B cell (primary cell): ENCODE data around the gene STAMBP.

Experiments used
- CTCF ChIP-seq: fragments of 200-600 bp; IDR thresholded peaks from one replicate; pipeline ENCODE4 v1.8.0; 2022; ENCODE audit warnings: antibody characterized with exemption, mild to moderate bottlenecking
- EZH2 ChIP-seq: IDR thresholded peaks from 2 replicates; pipeline ENCODE4 v1.6.1; 2012; ENCODE audit warnings: borderline replicate concordance, low read depth, mild to moderate bottlenecking, moderate library complexity, low read length; ENCODE audit not compliant: insufficient read depth, poor library complexity, severe bottlenecking

- TF ChIP-seq CTCF = no peak
- TF ChIP-seq EZH2 = no peak
These were observed 62.6 kb downstream of the STAMBP start for GRCh38 chr2:73891276-73891901.
